Brain pericyte (primary cell): Measurements from ENCODE around the gene ROR2.

Experiments
- DNase-seq: peaks from one replicate; pipeline ENCODE4 v3.0.0-alpha.2; 2012; ENCODE audit warnings: low read depth, low spot score

The ROR2 gene

GRCh38 chr9:91720751-91721705, 229.0 kb downstream of the ROR2 start:
- no peak for DNase-seq

- no peak for DNase-seq
Observed at GRCh38 chr9:91720313-91720712, 229.7 kb downstream of the ROR2 start.

- no peak for DNase-seq
Observed at GRCh38 chr9:91718071-91718470, 232.0 kb downstream of the ROR2 start.

GRCh38 chr9:91716815-91717214, 233.2 kb downstream of the ROR2 start:
- no peak for DNase-seq

- no peak for DNase-seq
Observed at GRCh38 chr9:91716239-91716638, 233.8 kb downstream of the ROR2 start.

- DNase-seq = no peak
Observed at GRCh38 chr9:91714874-91715615, 235.0 kb downstream of the ROR2 start.

- no peak for DNase-seq
Observed at GRCh38 chr9:91714020-91714806, 235.8 kb downstream of the ROR2 start.

GRCh38 chr9:91712811-91713210, 237.2 kb downstream of the ROR2 start:
- DNase-seq = no peak

- no peak for DNase-seq
Observed at GRCh38 chr9:91711755-91712601, 238.1 kb downstream of the ROR2 start.

- no peak for DNase-seq
Observed at GRCh38 chr9:91710158-91710557, 239.9 kb downstream of the ROR2 start.

GRCh38 chr9:91705386-91705785, 244.6 kb downstream of the ROR2 start:
- DNase-seq = no peak

- DNase-seq = no peak
Observed at GRCh38 chr9:91700475-91700874, 249.6 kb downstream of the ROR2 start.

GRCh38 chr9:91698266-91698665, 251.8 kb downstream of the ROR2 start:
- no peak for DNase-seq

- DNase-seq = no peak
Observed at GRCh38 chr9:91697201-91697600, 252.8 kb downstream of the ROR2 start.

GRCh38 chr9:91694081-91694870, 255.8 kb downstream of the ROR2 start:
- DNase-seq = no peak

GRCh38 chr9:91693226-91693625, 256.8 kb downstream of the ROR2 start:
- DNase-seq = no peak

- no peak for DNase-seq
Observed at GRCh38 chr9:91690540-91691249, 259.3 kb downstream of the ROR2 start.

GRCh38 chr9:91689006-91689405, 261.0 kb downstream of the ROR2 start:
- DNase-seq = no peak

- no peak for DNase-seq
Observed at GRCh38 chr9:91683269-91683668, 266.8 kb downstream of the ROR2 start.

- no peak for DNase-seq
Observed at GRCh38 chr9:91682806-91683205, 267.2 kb downstream of the ROR2 start.
